HG02840 (cell line): ENCODE data around the gene IGSF9B.

Source experiments
- ATAC-seq: cut with Tn5 transposase; IDR thresholded peaks from one replicate; pipeline ENCODE4 v1.9.1; 2021; ENCODE audit warnings: mild to moderate bottlenecking, moderate library complexity, moderate number of reproducible peaks; ENCODE audit not compliant: unreplicated experiment, low FRiP score

The IGSF9B gene

GRCh38 chr11:133939558-133939957 lies 17.2 kb downstream of the IGSF9B start:
- no peak for ATAC-seq

- no peak for ATAC-seq
Measured at GRCh38 chr11:133938166-133938565, 18.6 kb downstream of the IGSF9B start.

GRCh38 chr11:133937468-133937867 lies 19.3 kb downstream of the IGSF9B start:
- no peak for ATAC-seq

GRCh38 chr11:133937015-133937414 lies 19.8 kb downstream of the IGSF9B start:
- no peak for ATAC-seq

- no peak for ATAC-seq
Measured at GRCh38 chr11:133936592-133936991, 20.2 kb downstream of the IGSF9B start.

- ATAC-seq: no peak
Measured at GRCh38 chr11:133936136-133936535, 20.6 kb downstream of the IGSF9B start.

GRCh38 chr11:133935551-133935910 lies 21.2 kb downstream of the IGSF9B start:
- no peak for ATAC-seq

GRCh38 chr11:133934599-133935550 lies 21.9 kb downstream of the IGSF9B start:
- ATAC-seq: no peak

- ATAC-seq: no peak
Measured at GRCh38 chr11:133934096-133934495, 22.7 kb downstream of the IGSF9B start.

GRCh38 chr11:133931449-133932060 lies 25.2 kb downstream of the IGSF9B start:
- ATAC-seq: no peak

- ATAC-seq: no peak
Measured at GRCh38 chr11:133930767-133931448, 25.9 kb downstream of the IGSF9B start.

- no peak for ATAC-seq
Measured at GRCh38 chr11:133930053-133930766, 26.6 kb downstream of the IGSF9B start.

GRCh38 chr11:133929401-133930052 lies 27.2 kb downstream of the IGSF9B start:
- ATAC-seq: no peak

- no peak for ATAC-seq
Measured at GRCh38 chr11:133928628-133929059, 28.1 kb downstream of the IGSF9B start.

GRCh38 chr11:133927690-133928627 lies 28.8 kb downstream of the IGSF9B start:
- no peak for ATAC-seq

GRCh38 chr11:133926466-133927246 lies 30.1 kb downstream of the IGSF9B start:
- no peak for ATAC-seq

GRCh38 chr11:133925756-133926155 lies 31.0 kb downstream of the IGSF9B start:
- no peak for ATAC-seq

- ATAC-seq: no peak
Measured at GRCh38 chr11:133924661-133925060, 32.1 kb downstream of the IGSF9B start.
